ENCODE results near the gene DDAH1.
"Not testable (repeated sequence)": the region's sequence is repeated elsewhere in the genome, so short reads cannot be mapped to it uniquely, and the experiment has no call there.

Gene DDAH1

GRCh38 chr1:85473390-85473789 lies 8.4 kb upstream of the DDAH1 start:
- in situ Hi-C loops (cut with HindIII; ENCODE audit: low sequenced_read_pairs) = no loop called here

DNA sequence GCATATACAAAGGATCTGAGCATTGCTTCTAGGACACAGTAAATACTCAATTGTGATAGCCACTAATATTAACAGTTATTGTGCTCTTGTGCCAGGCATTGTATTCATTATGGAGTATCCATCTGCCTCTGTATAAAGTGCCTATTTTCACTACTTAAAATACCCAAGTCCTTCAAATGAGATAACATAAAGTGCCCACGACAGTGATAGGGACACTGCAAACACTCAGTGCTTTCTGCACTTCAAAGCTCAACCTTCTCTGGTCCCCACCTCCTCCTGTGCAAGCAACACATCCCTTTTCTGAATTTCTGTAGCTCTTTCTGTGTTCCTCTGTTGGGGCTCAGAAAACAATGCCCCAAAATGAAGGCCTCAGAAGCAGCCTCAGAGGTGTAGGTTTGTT lies 6.6 kb upstream of the DDAH1 start:
- in situ Hi-C loops (cut with HindIII; ENCODE audit: low sequenced_read_pairs) = no loop called here

DNA sequence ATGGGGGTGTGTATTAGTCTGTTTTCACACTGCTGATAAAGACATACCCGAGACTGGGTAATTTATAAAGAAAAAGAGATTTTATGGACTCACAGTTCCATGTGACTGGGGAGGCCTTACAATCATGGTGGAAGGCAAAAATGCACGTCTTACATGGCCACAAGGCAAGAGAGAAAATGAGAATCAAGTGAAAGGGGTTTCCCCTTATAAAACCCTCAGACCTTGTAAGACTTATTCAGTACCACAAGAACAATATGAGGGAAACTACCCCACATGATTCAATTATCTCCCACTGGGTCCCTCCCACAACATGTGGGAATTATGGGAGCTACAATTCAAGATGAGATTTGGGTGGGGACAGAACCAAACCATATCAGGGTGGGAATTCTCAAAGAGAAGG lies 5.2 kb upstream of the DDAH1 start:
- in situ Hi-C loops (cut with HindIII; ENCODE audit: low sequenced_read_pairs) = not testable (repeated sequence)

GRCh38 chr1:85467929-85468540 lies 3.1 kb upstream of the DDAH1 start:
- in situ Hi-C loops (cut with HindIII; ENCODE audit: low sequenced_read_pairs) = no loop called here

- in situ Hi-C loops (cut with HindIII; ENCODE audit: low sequenced_read_pairs) = no loop called here
These were observed 2.1 kb upstream of the DDAH1 start for GRCh38 chr1:85467036-85467435.

DNA sequence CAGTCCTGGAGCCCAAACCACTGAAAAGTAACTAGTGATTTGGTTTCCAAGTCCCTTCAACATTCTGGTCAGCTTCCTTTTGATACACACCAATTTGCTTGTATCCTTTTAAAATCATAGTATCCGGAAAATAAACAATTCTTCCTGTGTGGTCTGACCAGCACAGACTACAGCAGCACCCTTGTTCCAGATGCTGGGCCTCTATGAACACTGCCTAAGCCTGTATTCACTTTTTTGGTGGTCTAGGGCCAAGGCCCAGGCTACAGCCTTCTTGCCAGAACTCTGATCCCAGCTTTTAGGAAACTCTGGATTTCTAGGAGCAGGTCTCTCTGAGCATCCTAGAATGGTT lies 801 bp upstream of the DDAH1 start:
- in situ Hi-C loops (cut with HindIII; ENCODE audit: low sequenced_read_pairs) = no loop called here

GRCh38 chr1:85464497-85465098 lies 361 bp downstream of the DDAH1 start:
- in situ Hi-C loops (cut with HindIII; ENCODE audit: low sequenced_read_pairs) = no loop called here

GRCh38 chr1:85463731-85464496 lies 1.0 kb downstream of the DDAH1 start:
- in situ Hi-C loops (cut with HindIII; ENCODE audit: low sequenced_read_pairs) = no loop called here

DNA sequence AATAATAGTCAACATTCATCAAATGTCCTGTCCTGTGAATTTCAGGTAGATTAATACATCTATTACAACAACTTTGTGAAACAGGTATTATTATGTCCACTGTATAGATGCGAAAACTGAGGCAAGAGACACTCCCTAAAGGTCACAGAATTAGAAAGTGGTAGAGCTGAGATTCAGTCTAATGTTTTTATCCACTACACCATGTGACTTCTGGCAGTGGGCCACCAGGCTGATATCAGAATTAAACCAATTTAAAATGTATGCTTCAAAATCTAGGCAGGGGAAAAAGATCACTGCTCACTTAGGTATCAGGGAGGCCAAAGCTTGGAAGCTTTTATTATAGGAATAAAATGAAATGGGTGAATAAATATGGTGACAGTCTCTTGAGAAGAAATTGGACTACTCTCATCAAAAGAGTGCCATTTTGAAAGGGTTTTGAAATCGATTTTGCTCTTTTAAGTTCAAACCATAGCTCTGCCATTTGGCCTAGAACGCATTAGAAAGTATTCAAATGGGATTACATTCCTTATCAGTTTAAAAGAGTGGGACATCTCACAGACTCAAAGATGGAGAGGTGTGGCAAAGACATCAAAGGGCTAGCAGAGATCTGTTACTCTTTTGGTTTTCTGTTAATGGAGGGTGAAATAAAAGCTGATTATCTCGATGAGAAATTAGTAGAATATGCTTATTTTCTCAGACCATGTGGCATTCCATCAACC lies 1.9 kb downstream of the DDAH1 start:
- in situ Hi-C loops (cut with HindIII; ENCODE audit: low sequenced_read_pairs) = no loop called here

- in situ Hi-C loops (cut with HindIII; ENCODE audit: low sequenced_read_pairs) = no loop called here
These were observed 3.6 kb downstream of the DDAH1 start for GRCh38 chr1:85461216-85461918.

- in situ Hi-C loops (cut with HindIII; ENCODE audit: low sequenced_read_pairs) = no loop called here
These were observed 4.3 kb downstream of the DDAH1 start for GRCh38 chr1:85460555-85461088.

DNA sequence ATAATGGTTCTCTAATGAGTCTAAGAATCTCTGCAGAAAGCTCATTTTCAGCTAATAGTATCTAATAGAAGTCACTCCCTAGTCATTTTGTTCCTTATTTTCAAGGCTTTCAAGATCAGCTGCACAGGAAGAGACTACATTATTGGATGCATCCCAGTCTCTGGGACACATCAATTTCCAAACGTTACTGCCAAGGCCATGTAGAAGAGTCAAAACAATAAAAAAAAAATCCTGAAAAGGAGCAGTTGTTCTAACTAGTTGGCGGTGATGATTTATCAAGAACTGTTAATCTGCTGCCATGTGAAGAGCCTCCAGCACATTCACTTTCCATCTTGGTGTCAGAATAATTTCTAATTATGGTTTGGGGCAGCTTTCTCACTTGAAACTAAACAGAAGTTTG lies 5.7 kb downstream of the DDAH1 start:
- in situ Hi-C loops (cut with HindIII; ENCODE audit: low sequenced_read_pairs) = no loop called here

GRCh38 chr1:85454214-85454613 lies 10.7 kb downstream of the DDAH1 start:
- in situ Hi-C loops (cut with HindIII; ENCODE audit: low sequenced_read_pairs) = no loop called here

DNA sequence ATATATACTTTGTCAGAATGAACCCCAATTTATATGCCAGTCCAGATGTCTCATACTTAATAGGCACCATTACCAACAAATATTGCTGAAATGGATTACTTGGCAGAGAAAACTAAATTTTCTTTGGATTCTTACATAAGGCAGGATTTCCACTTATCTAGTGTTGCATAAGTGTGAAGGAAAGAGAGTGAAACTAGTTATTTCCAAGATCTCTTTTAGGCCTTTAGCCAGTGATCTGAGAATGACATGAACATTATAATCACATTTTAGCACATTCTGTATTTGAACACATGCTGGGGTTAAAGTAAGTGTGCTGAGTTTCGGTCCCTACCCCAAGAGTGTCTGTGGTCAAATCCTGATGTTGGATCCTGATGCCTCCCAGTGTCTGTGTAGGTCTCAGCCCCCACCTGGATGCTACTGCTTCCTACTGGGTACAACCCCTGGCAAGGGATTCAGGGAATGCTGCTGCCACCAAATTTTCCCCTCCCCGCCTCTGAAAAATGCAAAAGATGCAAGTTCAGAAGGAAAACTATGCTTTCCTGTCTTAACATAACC lies 11.2 kb downstream of the DDAH1 start:
- in situ Hi-C loops (cut with HindIII; ENCODE audit: low sequenced_read_pairs) = no loop called here

GRCh38 chr1:85452948-85453347 lies 12.0 kb downstream of the DDAH1 start:
- in situ Hi-C loops (cut with HindIII; ENCODE audit: low sequenced_read_pairs) = no loop called here

GRCh38 chr1:85451236-85451830 lies 13.6 kb downstream of the DDAH1 start:
- in situ Hi-C loops (cut with HindIII; ENCODE audit: low sequenced_read_pairs) = no loop called here

DNA sequence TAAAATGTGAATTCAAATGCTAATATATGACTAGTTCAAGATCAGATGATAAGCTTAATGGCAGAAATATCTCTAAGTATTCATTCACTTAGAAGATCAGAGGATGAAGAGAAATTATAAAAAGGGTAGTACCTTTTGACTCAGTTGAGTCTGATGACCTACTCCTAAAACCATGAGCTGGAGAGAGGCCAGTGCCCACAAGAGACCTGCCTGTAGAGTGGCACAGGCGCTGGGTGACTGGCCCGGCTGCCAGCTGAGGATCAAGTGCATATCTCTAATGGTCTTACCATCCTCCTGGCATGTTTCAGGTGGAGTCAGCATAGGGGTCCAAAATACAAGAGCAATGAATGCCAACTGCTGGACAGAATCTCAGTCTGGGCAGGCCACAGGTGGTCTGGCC lies 14.1 kb downstream of the DDAH1 start:
- in situ Hi-C loops (cut with HindIII; ENCODE audit: low sequenced_read_pairs) = no loop called here

GRCh38 chr1:85449356-85449755 lies 15.6 kb downstream of the DDAH1 start:
- in situ Hi-C loops (cut with HindIII; ENCODE audit: low sequenced_read_pairs) = no loop called here

DNA sequence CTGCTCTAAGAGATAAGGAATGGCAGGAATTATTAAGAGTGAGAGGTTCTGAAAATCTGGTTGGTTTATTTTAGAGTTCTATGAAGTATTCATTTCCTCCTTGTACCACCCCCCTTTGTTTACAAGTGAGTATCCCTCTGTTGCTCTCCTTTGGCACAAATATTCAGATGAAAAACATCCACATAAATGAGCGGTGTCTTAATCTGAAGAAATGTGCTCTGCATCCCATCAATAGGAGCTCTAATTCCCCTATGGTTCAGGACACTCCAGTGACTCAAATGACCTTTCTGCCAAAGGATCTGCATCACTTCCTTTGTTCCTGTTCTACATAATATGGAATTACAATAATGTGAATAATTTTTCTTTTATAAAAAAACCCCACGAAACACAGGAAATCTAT lies 16.6 kb downstream of the DDAH1 start:
- in situ Hi-C loops (cut with HindIII; ENCODE audit: low sequenced_read_pairs) = no loop called here
